Colon (tissue), 2 donors: ENCODE data around the gene TMEM151B.
"Not testable (repeated sequence)": the region's sequence is repeated elsewhere in the genome, so short reads cannot be mapped to it uniquely, and the experiment has no call there.

Experiments used
- FAIRE-seq: peaks from 2 replicates; lab custom pipeline; 2012; peaks lifted over from hg19 to GRCh38; lab: Jason Lieb, UNC
- donor health status: control.
- donor health status: control.

Gene TMEM151B

DNA sequence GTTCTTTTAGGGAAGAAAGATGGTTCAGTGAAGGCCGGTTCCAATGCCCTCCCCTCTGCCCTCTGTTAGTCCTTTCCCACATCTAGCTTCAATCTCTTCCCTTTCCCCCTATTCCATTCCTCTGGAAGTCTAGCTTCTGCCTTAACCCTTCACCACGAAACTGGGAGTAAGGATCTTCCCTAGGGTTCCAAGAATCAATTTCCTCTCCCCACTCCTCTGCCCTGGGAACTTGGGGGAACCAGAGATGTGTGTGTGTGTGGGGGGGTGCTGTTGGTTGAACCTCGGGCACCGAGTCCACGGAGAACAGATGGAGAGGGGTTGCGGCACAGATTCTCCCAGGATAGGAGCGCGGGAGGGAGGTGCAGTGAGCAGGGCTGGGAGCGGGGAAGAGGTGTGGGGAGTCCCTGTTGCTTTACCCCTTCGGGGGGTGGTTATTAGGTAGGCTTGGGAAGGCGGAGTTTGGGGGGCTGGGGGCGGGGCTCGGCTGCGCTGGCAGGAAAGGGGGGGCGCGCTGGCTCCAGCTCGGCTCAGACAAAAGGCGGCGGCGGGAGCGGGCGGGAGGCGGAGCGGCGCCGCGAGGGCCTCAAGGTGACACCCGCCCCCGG is at the start of gene TMEM151B:
TSS of gene TMEM151B (plus strand) at position 530 of the 605 bp plus-strand sequence. CDS start 293 bp downstream, outside the sequence.
- FAIRE-seq, result no peak

GRCh38 chr6:44220913-44221290 is 49.3 kb upstream of the TMEM151B start:
- no peak for FAIRE-seq

DNA sequence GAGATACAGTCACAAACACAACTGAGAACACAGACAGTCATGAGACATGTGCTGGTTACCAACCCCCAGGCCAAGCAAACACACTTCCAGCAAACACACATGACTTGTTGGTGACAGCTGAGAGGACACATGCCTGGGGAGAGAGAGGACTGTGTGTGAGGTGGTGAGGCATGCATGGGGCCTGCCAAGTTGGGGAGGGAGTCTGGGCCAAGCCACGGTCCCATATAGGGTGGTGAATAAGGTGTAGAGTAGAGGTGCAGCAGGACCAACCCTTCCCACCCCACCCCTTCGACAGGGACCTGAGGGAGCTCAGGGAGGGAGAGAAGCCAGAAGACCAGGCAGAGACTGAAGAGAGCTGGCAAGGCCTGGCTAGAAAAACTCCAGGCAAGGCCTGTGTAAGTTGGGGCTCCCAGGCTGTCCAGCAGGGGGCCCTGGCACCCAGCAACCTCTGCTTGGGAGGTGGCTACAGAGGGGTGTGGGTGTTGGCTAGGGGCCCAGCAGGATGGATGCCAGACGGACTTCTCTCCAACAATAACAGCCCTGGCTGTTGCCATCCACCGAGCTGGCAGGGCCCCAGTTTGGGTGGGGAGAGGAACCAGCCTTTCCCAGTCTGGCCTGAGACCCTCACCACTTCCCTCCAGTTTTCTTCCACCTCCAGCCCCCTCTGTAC is 48.8 kb upstream of the TMEM151B start:
- FAIRE-seq, result no peak

GRCh38 chr6:44221961-44222335 is 48.3 kb upstream of the TMEM151B start:
- no peak for FAIRE-seq

GRCh38 chr6:44222486-44223318 is 47.5 kb upstream of the TMEM151B start:
- FAIRE-seq, result no peak

DNA sequence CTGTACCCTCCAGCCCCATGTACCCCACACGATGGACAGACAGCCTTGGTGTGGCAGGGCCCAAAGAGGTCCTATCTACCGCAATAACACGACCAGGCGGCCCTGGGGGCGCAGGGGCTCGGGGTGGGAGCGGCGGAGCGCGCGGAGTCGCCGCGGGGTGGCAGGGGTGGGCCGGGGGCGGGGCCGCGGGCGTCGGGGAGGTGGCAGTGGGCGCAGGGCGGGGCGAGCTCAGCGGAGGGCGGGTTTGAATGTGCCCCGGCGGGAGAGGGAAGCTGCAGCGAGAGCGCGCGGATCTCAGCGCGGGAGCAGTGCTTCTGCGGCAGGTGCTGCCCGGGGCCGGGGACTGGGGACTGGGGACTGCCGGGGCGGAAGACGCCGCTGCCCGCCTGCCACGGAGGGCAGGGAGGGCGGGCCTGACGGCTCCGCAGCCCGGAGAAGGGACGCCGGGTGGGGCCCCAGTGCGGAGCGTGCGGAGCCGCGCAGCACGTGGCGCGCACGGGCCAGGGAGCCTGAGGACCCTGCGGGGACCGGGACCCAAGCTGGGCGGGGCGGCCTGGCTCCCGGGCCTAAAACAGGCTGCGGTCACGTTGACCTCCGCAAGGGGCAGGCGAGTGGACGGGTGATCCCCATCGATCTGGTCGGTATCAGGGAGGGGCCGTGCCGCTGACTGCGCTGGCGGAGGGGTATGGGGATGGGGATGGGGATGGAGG is 46.8 kb upstream of the TMEM151B start, which contains the start of gene SLC29A1:
TSS of gene SLC29A1 (plus strand) at position 277 of the 710 bp plus-strand sequence. CDS start 3,719 bp downstream, outside the sequence.
- no peak for FAIRE-seq

- FAIRE-seq, result no peak
Observed at GRCh38 chr6:44224029-44224964, 46.0 kb upstream of the TMEM151B start.

- no peak for FAIRE-seq
Observed at GRCh38 chr6:44224965-44225305, 45.3 kb upstream of the TMEM151B start.

GRCh38 chr6:44225579-44226325 is 44.5 kb upstream of the TMEM151B start:
- no peak for FAIRE-seq

- FAIRE-seq, result no peak
Observed at GRCh38 chr6:44226368-44227147, 43.7 kb upstream of the TMEM151B start.

DNA sequence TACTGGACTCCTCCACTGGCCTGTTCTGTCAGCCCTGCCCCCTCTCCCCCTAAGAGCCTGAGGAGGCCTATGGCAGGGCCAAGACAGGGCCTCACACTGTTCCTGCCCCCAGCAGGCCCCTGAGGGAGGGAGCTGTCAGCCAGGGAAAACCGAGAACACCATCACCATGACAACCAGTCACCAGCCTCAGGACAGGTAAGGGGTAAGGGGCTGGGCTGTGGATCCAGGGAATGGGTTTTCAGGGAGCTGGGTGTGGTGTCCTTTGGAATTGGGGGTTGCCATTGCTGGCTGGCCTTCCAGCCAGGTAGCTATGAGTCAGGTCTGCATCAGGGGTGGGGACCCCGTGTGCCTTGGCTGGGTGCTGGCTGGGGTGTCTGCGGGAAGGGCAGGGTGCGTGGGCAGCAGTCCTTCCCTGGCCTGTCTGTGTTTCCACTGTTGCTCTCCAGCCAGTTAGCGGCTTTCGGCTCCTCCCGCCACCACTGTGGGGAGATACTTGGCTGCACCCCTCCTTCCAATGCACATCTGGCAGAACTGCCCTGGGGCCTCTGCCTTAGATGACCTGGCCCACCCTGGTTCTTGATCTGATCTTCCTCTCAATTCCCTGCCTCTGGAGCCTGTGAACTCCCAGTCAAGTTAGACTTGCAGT is 43.0 kb upstream of the TMEM151B start:
- no peak for FAIRE-seq

GRCh38 chr6:44228031-44228430 is 42.2 kb upstream of the TMEM151B start:
- FAIRE-seq, result no peak

GRCh38 chr6:44228433-44228832 is 41.8 kb upstream of the TMEM151B start:
- FAIRE-seq, result no peak

GRCh38 chr6:44228836-44229235 is 41.4 kb upstream of the TMEM151B start:
- FAIRE-seq, result no peak

DNA sequence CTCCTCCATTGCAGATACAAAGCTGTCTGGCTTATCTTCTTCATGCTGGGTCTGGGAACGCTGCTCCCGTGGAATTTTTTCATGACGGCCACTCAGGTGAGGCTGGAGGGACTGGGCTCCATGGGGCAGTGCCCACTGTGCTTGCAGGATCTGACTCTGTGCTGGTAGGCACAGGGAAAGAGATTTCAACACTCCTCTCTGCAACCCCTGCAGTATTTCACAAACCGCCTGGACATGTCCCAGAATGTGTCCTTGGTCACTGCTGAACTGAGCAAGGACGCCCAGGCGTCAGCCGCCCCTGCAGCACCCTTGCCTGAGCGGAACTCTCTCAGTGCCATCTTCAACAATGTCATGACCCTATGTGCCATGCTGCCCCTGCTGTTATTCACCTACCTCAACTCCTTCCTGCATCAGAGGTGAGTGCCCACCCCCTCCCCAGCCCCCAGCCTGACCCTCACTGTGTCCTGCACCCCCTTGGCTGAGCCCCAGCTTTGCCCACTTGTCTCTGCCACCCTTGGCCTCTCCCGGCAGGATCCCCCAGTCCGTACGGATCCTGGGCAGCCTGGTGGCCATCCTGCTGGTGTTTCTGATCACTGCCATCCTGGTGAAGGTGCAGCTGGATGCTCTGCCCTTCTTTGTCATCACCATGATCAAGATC is 40.7 kb upstream of the TMEM151B start:
- no peak for FAIRE-seq

DNA sequence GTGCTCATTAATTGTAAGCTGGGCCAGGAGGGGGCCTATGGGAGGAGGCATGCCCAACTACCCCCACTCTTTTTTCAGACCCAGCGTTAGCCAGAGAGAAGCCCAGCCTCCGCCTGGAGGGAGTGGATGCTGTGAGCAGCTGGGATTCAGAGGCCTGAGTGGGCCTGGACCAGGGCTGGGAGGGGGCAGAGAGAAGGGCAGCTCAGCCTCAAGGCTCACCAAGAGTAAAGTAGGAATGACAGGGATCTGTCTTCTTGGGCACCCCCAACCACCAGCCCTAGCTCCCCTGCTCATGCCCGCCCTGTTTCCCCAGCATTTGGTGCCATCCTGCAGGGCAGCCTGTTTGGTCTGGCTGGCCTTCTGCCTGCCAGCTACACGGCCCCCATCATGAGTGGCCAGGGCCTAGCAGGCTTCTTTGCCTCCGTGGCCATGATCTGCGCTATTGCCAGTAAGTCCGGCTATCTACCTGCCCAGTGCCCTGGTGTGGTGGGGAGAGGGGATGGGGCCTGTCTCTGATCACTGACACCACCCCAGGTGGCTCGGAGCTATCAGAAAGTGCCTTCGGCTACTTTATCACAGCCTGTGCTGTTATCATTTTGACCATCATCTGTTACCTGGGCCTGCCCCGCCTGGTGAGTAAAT is 40.1 kb upstream of the TMEM151B start:
- FAIRE-seq, result no peak

DNA sequence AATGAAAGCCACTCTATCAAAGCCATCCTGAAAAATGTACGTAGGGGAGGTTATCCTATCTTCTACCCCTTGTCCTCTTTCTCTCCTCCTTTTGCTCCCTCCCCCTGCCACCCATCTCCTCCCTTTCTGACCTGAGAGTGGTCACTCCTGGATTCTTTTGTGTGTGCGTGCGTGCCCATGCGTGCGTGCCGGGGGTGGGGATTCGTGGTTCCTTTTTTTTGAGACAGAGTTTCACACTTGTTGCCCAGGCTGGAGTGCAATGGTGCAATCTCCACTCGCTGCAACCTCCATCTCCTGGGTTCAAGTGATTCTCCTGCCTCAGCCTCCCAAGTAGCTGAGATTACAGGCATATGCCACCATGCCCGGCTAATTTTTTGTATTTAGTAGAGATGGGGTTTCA is 38.8 kb upstream of the TMEM151B start:
- not testable (repeated sequence) for FAIRE-seq
